Kasumi-1 (cell line): ENCODE results near the gene UBAC2.

Source experiments
- DNase-seq, 2 experiments: peaks; one replicate each; lab custom pipeline; 2025; lab: John Stamatoyannopoulos, UW

The UBAC2 gene

GRCh38 chr13:99416411-99417121 is 215.9 kb downstream of the UBAC2 start:
- DNase-seq = no peak

GRCh38 chr13:99417201-99418102 is 216.8 kb downstream of the UBAC2 start:
- DNase-seq = no peak

GRCh38 chr13:99418103-99418842 is 217.6 kb downstream of the UBAC2 start:
- DNase-seq = no peak

GRCh38 chr13:99418843-99419140 is 218.1 kb downstream of the UBAC2 start:
- no peak for DNase-seq

GRCh38 chr13:99419591-99420243 is 219.1 kb downstream of the UBAC2 start:
- DNase-seq = no peak

- DNase-seq = no peak
Measured at GRCh38 chr13:99421271-99421670, 220.6 kb downstream of the UBAC2 start.

- no peak for DNase-seq
Measured at GRCh38 chr13:99421758-99422585, 221.3 kb downstream of the UBAC2 start.

- DNase-seq = no peak
Measured at GRCh38 chr13:99422586-99423220, 222.0 kb downstream of the UBAC2 start.

GRCh38 chr13:99425485-99426341 is 225.1 kb downstream of the UBAC2 start:
- DNase-seq = peak; percentile 43 to 62

- DNase-seq = no peak
Measured at GRCh38 chr13:99426426-99426825, 225.8 kb downstream of the UBAC2 start.

GRCh38 chr13:99429670-99430069 is 229.0 kb downstream of the UBAC2 start:
- DNase-seq = no peak

- DNase-seq = no peak
Measured at GRCh38 chr13:99431927-99432608, 231.4 kb downstream of the UBAC2 start.

GRCh38 chr13:99432609-99433542 is 232.2 kb downstream of the UBAC2 start:
- DNase-seq = peak; percentile 66 to 67

GRCh38 chr13:99433543-99434075 is 233.0 kb downstream of the UBAC2 start:
- no peak for DNase-seq

- no peak for DNase-seq
Measured at GRCh38 chr13:99434258-99434788, 233.7 kb downstream of the UBAC2 start.

GRCh38 chr13:99435116-99435515 is 234.5 kb downstream of the UBAC2 start:
- no peak for DNase-seq

GRCh38 chr13:99435998-99436397 is 235.3 kb downstream of the UBAC2 start:
- no peak for DNase-seq
